ENCODE results near the gene RHOBTB3. TPM values are rescaled to one million over a fixed set of nuclear protein-coding genes. Genes with fewer than 3 reads are reported as not detected.

The RHOBTB3 gene
- total and polyA plus RNA-seq, 8 donors, result 13.7 to 730 (median 89.3) TPM

- H3K36me3 ChIP-seq, result peaks cover 0 to 59% (median 43%) of the 10 kb centered on the region in 4 donors
- H3K27me3 ChIP-seq, result no peaks in the 10 kb centered on the region
- H3K27ac ChIP-seq, result no peak overlapping the region
- H3K9me3 ChIP-seq, result no peaks in the 10 kb centered on the region
- no peak overlapping the region for H3K4me3 ChIP-seq
- intact Hi-C loops (cut with DNase I; ENCODE audit: low total_unique reads), result no loop called here
- 46 to 66% (median 54%) methylated on average over 3 of the region's 3 CpGs for WGBS, 5 donors
- DNase-seq, result no peak
- TF ChIP-seq POLR2AphosphoS5 (IDR thresholded peaks at IDR 0.05) (no peak), POLR2A (IDR thresholded peaks at IDR 0.05) (no peak), EP300 (IDR thresholded peaks at IDR 0.05) (no peak), CTCF (IDR thresholded peaks at IDR 0.05) (no peak)
- no peaks in the 10 kb centered on the region for H3K4me1 ChIP-seq
These were observed 63.0 kb downstream of the RHOBTB3 start for GRCh38 chr5:95794070-95794516.

GRCh38 chr5:95797301-95797700 lies 66.2 kb downstream of the RHOBTB3 start:
- WGBS, 5 donors, result 92 to 96% (median 94%) methylated on average over 3 of the region's 3 CpGs
- H3K4me1 ChIP-seq, result peaks cover 0 to 12% (median 5%) of the 10 kb centered on the region in 4 donors
- no peaks in the 10 kb centered on the region for H3K27me3 ChIP-seq
- DNase-seq, result no peak
- H3K4me3 ChIP-seq, result no peak overlapping the region
- no peak overlapping the region for H3K27ac ChIP-seq
- intact Hi-C loops (cut with DNase I; ENCODE audit: low total_unique reads), result no loop called here
- H3K36me3 ChIP-seq, result peaks cover 0 to 30% (median 20%) of the 10 kb centered on the region in 4 donors
- TF ChIP-seq POLR2AphosphoS5 (IDR thresholded peaks at IDR 0.05) (no peak), EP300 (IDR thresholded peaks at IDR 0.05) (no peak), POLR2A (IDR thresholded peaks at IDR 0.05) (no peak), CTCF (IDR thresholded peaks at IDR 0.05) (no peak)
- no peaks in the 10 kb centered on the region for H3K9me3 ChIP-seq

- no peak for TF ChIP-seq POLR2A (IDR thresholded peaks at IDR 0.05)
- TF ChIP-seq EP300 (IDR thresholded peaks at IDR 0.05), result no peak
- TF ChIP-seq CTCF (IDR thresholded peaks at IDR 0.05), result no peak
- TF ChIP-seq POLR2AphosphoS5 (IDR thresholded peaks at IDR 0.05), result no peak
- no peak overlapping the region for H3K4me3 ChIP-seq
- no peak for DNase-seq
- H3K27me3 ChIP-seq, result no peaks in the 10 kb centered on the region
- intact Hi-C loops (cut with DNase I; ENCODE audit: low total_unique reads), result no loop called here
- peaks cover 0 to 23% (median 17%) of the 10 kb centered on the region in 4 donors for H3K36me3 ChIP-seq
- 89 to 97% (median 95%) methylated on average over 2 of the region's 2 CpGs for WGBS, 5 donors
- H3K27ac ChIP-seq, result no peak overlapping the region
- no peaks in the 10 kb centered on the region for H3K9me3 ChIP-seq
- peaks cover 0 to 13% (median 5%) of the 10 kb centered on the region in 4 donors for H3K4me1 ChIP-seq
These were observed 66.9 kb downstream of the RHOBTB3 start for GRCh38 chr5:95798048-95798447.

GRCh38 chr5:95798545-95798944 lies 67.4 kb downstream of the RHOBTB3 start:
- DNase-seq, result no peak
- H3K27ac ChIP-seq, result no peak overlapping the region
- intact Hi-C loops (cut with DNase I; ENCODE audit: low total_unique reads), result no loop called here
- peaks cover 0 to 18% (median 13%) of the 10 kb centered on the region in 4 donors for H3K36me3 ChIP-seq
- no peaks in the 10 kb centered on the region for H3K9me3 ChIP-seq
- peaks cover 0 to 18% (median 8%) of the 10 kb centered on the region in 4 donors for H3K4me1 ChIP-seq
- H3K4me3 ChIP-seq, result no peak overlapping the region
- TF ChIP-seq EP300 (IDR thresholded peaks at IDR 0.05), result no peak
- TF ChIP-seq CTCF (IDR thresholded peaks at IDR 0.05), result no peak
- TF ChIP-seq POLR2A (IDR thresholded peaks at IDR 0.05), result no peak
- TF ChIP-seq POLR2AphosphoS5 (IDR thresholded peaks at IDR 0.05), result no peak
- no peaks in the 10 kb centered on the region for H3K27me3 ChIP-seq

All from stomach (tissue), 9 donors.